Caco-2 (cell line): ENCODE data around the gene GPR6. TPM values are rescaled to one million over a fixed set of nuclear protein-coding genes. Genes with fewer than 3 reads are reported as not detected.

Experiments
- BruUV-seq: library from RNA; stranded (reverse); fragments of 400-500 nt; replicated peaks from 2 replicates; lab custom pipeline; 2021; lab: Mats Ljungman, UMichigan
- CTCF ChIA-PET: fragments of 300-600 bp; sonication (Branson Sonifier 250); formaldehyde crosslinking; loops from one replicate; lab custom pipeline; 2022; ENCODE audit warnings: antibody characterized with exemption; lab: Charles Lee
- POLR2A ChIA-PET: fragments of 300-600 bp; sonication (Branson Sonifier 250); formaldehyde crosslinking; loops from one replicate; lab custom pipeline; 2022; ENCODE audit warnings: antibody characterized with exemption; lab: Charles Lee
- DNase-seq, 2 experiments: peaks; one replicate each; pipeline versions ENCODE4 v3.0.0 to v3.0.0-alpha.2; 2020 to 2022
- H3K27me3 ChIP-seq: replicated peaks from 2 replicates; pipeline ENCODE4 v1.6.0; 2011; ENCODE audit warnings: low read length; ENCODE audit not compliant: control insufficient read depth, insufficient read depth
- H3K36me3 ChIP-seq: 2 replicates; pipeline ENCODE4 v1.5.1; 2011; ENCODE audit warnings: low read length; ENCODE audit not compliant: control insufficient read depth, insufficient read depth
- H3K4me1 ChIP-seq: fragments of 250-450 bp; sonication (Bioruptor Pico); 2 replicates; pipeline ENCODE4 v1.5.1; 2020; ENCODE audit warnings: mild to moderate bottlenecking
- H3K4me3 ChIP-seq: 2 replicates; pipeline ENCODE4 v1.5.1; 2011; ENCODE audit warnings: low read depth, mild to moderate bottlenecking, control low read depth, low read length
- H3K9me3 ChIP-seq: fragments of 250-450 bp; sonication (Bioruptor Pico); 2 replicates; pipeline ENCODE4 v1.5.1; 2020; ENCODE audit warnings: mild to moderate bottlenecking, moderate library complexity
- H3K27ac Mint-ChIP-seq: one replicate; pipeline ENCODE4 v1.8.0; 2022; ENCODE audit warnings: mixed read lengths; ENCODE audit not compliant: unreplicated experiment
- H3K27me3 Mint-ChIP-seq: one replicate; pipeline ENCODE4 v1.8.0; 2022; ENCODE audit warnings: mixed read lengths; ENCODE audit not compliant: insufficient read depth, unreplicated experiment
- H3K36me3 Mint-ChIP-seq: one replicate; pipeline ENCODE4 v1.8.0; 2022; ENCODE audit warnings: mild to moderate bottlenecking, mixed read lengths; ENCODE audit not compliant: insufficient read depth, unreplicated experiment
- H3K4me1 Mint-ChIP-seq: one replicate; pipeline ENCODE4 v1.8.0; 2022; ENCODE audit warnings: low read depth, mixed read lengths; ENCODE audit not compliant: unreplicated experiment
- H3K4me3 Mint-ChIP-seq: one replicate; pipeline ENCODE4 v1.8.0; 2022; ENCODE audit warnings: mild to moderate bottlenecking, moderate library complexity, mixed read lengths; ENCODE audit not compliant: unreplicated experiment
- H3K9me3 Mint-ChIP-seq: one replicate; pipeline ENCODE4 v1.8.0; 2022; ENCODE audit warnings: mixed read lengths; ENCODE audit not compliant: unreplicated experiment
- CTCF ChIP-seq, 2 experiments: fragments of 200-600 bp in 1 of 2; IDR thresholded peaks; 1 replicate in 1 of 2; 2 replicates in 1 of 2; pipeline versions ENCODE4 v1.5.1 to v1.8.0; 2011 to 2022; ENCODE audit warnings: antibody characterized with exemption in 1 of 2, control low read depth in 1 of 2, inconsistent platforms in 1 of 2, low read depth in 1 of 2, low read length in 1 of 2, mild to moderate bottlenecking in 1 of 2, moderate library complexity in 1 of 2; ENCODE audit not compliant: insufficient read depth in 1 of 2, severe bottlenecking in 1 of 2, unreplicated experiment in 1 of 2
- intact Hi-C: fragments of 100-400 bp; cut with micrococcal nuclease; formaldehyde crosslinking; loops from one replicate; pipeline ENCODE4 v1.10.0; 2022; ENCODE audit not compliant: unreplicated experiment
- total RNA-seq: library from RNA; stranded (reverse); gene quantifications from 2 replicates; pipeline ENCODE4 v1.2.3, GENCODE V29; 2022

GPR6 gene
- total RNA-seq, 1 experiment from 2014 or later, result not detected

- no TSS peak for BruUV-seq
- no peaks in the 10 kb centered on the region for H3K27me3 ChIP-seq
- intact Hi-C loops, result no loop called here
- DNase-seq, result no peak
- TF ChIP-seq CTCF (IDR thresholded peaks at IDR 0.05; ENCODE audit: insufficient read depth in 1 of 2, low read depth in 1 of 2, low read length in 1 of 2, severe bottlenecking in 1 of 2, unreplicated experiment in 1 of 2), result no peak
- Mint-ChIP-seq H3K4me1 (no peaks in the 10 kb centered on the region), H3K27ac (no peak overlapping the region), H3K36me3 (no peaks in the 10 kb centered on the region), H3K27me3 (peaks cover 8% of the 10 kb centered on the region), H3K9me3 (no peaks in the 10 kb centered on the region), H3K4me3 (no peak overlapping the region)
- no peaks in the 10 kb centered on the region for H3K9me3 ChIP-seq
- no peaks in the 10 kb centered on the region for H3K4me1 ChIP-seq
- H3K36me3 ChIP-seq, result no peaks in the 10 kb centered on the region
- H3K4me3 ChIP-seq, result no peak overlapping the region
- ChIA-PET POLR2A (no interaction called here), CTCF (no interaction called here)
These were observed 13.3 kb downstream of the GPR6 start for GRCh38 chr6:109991201-109992101.

- H3K4me3 Mint-ChIP-seq, result no peak overlapping the region
- H3K4me3 ChIP-seq, result no peak overlapping the region
- H3K27ac Mint-ChIP-seq, result no peak overlapping the region
- BruUV-seq, result no TSS peak
- DNase-seq, result peak in 1 of 2 experiments; percentile 4
- H3K9me3 Mint-ChIP-seq, result no peaks in the 10 kb centered on the region
- H3K36me3 ChIP-seq, result no peaks in the 10 kb centered on the region
- H3K27me3 ChIP-seq, result no peaks in the 10 kb centered on the region
- POLR2A ChIA-PET, result no interaction called here
- H3K4me1 ChIP-seq, result no peaks in the 10 kb centered on the region
- H3K27me3 Mint-ChIP-seq, result peaks cover 14% of the 10 kb centered on the region
- no peaks in the 10 kb centered on the region for H3K36me3 Mint-ChIP-seq
- intact Hi-C loops, result no loop called here
- H3K4me1 Mint-ChIP-seq, result no peaks in the 10 kb centered on the region
- no peaks in the 10 kb centered on the region for H3K9me3 ChIP-seq
- CTCF ChIA-PET, result no interaction called here
- no peak for TF ChIP-seq CTCF (IDR thresholded peaks at IDR 0.05; ENCODE audit: insufficient read depth in 1 of 2, low read depth in 1 of 2, low read length in 1 of 2, severe bottlenecking in 1 of 2, unreplicated experiment in 1 of 2)
These were observed 20.2 kb downstream of the GPR6 start for GRCh38 chr6:109998159-109998785.

- Mint-ChIP-seq H3K4me3 (no peak overlapping the region), H3K4me1 (no peaks in the 10 kb centered on the region), H3K27me3 (peaks cover 14% of the 10 kb centered on the region), H3K36me3 (no peaks in the 10 kb centered on the region), H3K9me3 (no peaks in the 10 kb centered on the region), H3K27ac (no peak overlapping the region)
- intact Hi-C loops, result no loop called here
- no TSS peak for BruUV-seq
- H3K36me3 ChIP-seq, result no peaks in the 10 kb centered on the region
- H3K4me3 ChIP-seq, result no peak overlapping the region
- no peaks in the 10 kb centered on the region for H3K27me3 ChIP-seq
- TF ChIP-seq CTCF (IDR thresholded peaks at IDR 0.05; ENCODE audit: insufficient read depth in 1 of 2, low read depth in 1 of 2, low read length in 1 of 2, severe bottlenecking in 1 of 2, unreplicated experiment in 1 of 2), result no peak
- ChIA-PET CTCF (no interaction called here), POLR2A (no interaction called here)
- H3K4me1 ChIP-seq, result no peaks in the 10 kb centered on the region
- no peaks in the 10 kb centered on the region for H3K9me3 ChIP-seq
- no peak for DNase-seq
These were observed 21.6 kb downstream of the GPR6 start for GRCh38 chr6:109999740-110000139.
